Loucy (cell line): ENCODE results near the gene VPS4B.

ENCODE experiments used
- EZH2phosphoT487 ChIP-seq: fragments of 200-600 bp; IDR thresholded peaks from 2 replicates; pipeline ENCODE4 v1.6.1; 2018; ENCODE audit warnings: antibody characterized with exemption, mild to moderate bottlenecking, moderate library complexity, borderline replicate concordance
- TF ChIP-seq, protein P1 (sequence below): fragments of 200-600 bp; sonication (generic); conservative IDR thresholded peaks from 2 replicates; pipeline ENCODE4 v1.5.1; 2014; ENCODE audit warnings: mild to moderate bottlenecking, antibody characterized with exemption, low read length

GRCh38 chr18:63368611-63369010 lies 53.7 kb downstream of the VPS4B start:
- TF ChIP-seq, protein P1, sequence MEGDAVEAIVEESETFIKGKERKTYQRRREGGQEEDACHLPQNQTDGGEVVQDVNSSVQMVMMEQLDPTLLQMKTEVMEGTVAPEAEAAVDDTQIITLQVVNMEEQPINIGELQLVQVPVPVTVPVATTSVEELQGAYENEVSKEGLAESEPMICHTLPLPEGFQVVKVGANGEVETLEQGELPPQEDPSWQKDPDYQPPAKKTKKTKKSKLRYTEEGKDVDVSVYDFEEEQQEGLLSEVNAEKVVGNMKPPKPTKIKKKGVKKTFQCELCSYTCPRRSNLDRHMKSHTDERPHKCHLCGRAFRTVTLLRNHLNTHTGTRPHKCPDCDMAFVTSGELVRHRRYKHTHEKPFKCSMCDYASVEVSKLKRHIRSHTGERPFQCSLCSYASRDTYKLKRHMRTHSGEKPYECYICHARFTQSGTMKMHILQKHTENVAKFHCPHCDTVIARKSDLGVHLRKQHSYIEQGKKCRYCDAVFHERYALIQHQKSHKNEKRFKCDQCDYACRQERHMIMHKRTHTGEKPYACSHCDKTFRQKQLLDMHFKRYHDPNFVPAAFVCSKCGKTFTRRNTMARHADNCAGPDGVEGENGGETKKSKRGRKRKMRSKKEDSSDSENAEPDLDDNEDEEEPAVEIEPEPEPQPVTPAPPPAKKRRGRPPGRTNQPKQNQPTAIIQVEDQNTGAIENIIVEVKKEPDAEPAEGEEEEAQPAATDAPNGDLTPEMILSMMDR = no peak
- TF ChIP-seq EZH2phosphoT487 = no peak
